ENCODE measurements around the gene IFTAP.

- TF ChIP-seq REPIN1 (CRISPR knock-in tag; IDR thresholded peaks at IDR 0.05; ENCODE audit: borderline replicate concordance, low read depth) (no peak), SNRNP70 (IDR thresholded peaks at IDR 0.05; ENCODE audit: low read depth, low read length) (no peak), GATAD1 (CRISPR knock-in tag; IDR thresholded peaks at IDR 0.05) (no peak)
These were observed 3.7 kb downstream of the IFTAP start, which contains the start of gene RAG2 for GRCh38 chr11:36598051-36598450.

Data from HepG2 (cell line).